Fibroblast of mammary gland (primary cell): Measurements from ENCODE around the gene FADS3.

Experiments used
- DNase-seq: peaks from one replicate; pipeline ENCODE4 v3.0.0-alpha.2; 2010; ENCODE audit warnings: low read depth
- H3K4me3 ChIP-seq: 2 replicates; pipeline ENCODE4 v1.5.1; 2011; ENCODE audit warnings: low read depth, mild to moderate bottlenecking, low read length, moderate library complexity; ENCODE audit not compliant: control insufficient read depth
- CTCF ChIP-seq: conservative IDR thresholded peaks from 2 replicates; pipeline ENCODE4 v1.5.1; 2011; ENCODE audit warnings: low read depth, low read length, inconsistent platforms; ENCODE audit not compliant: control insufficient read depth, insufficient read depth

Gene FADS3

GRCh38 chr11:61833926-61834277 is 57.4 kb downstream of the FADS3 start:
- no peak for DNase-seq
- no peak for TF ChIP-seq CTCF
- no peak overlapping the region for H3K4me3 ChIP-seq

GRCh38 chr11:61833471-61833870 is 57.9 kb downstream of the FADS3 start:
- no peak for DNase-seq
- no peak overlapping the region for H3K4me3 ChIP-seq
- TF ChIP-seq CTCF = no peak

GRCh38 chr11:61832754-61833153 is 58.6 kb downstream of the FADS3 start:
- H3K4me3 ChIP-seq = no peak overlapping the region
- TF ChIP-seq CTCF = no peak

GRCh38 chr11:61832207-61832606 is 59.1 kb downstream of the FADS3 start:
- TF ChIP-seq CTCF = no peak
- H3K4me3 ChIP-seq = no peak overlapping the region
- DNase-seq = no peak

More at GRCh38 chr11:61832754-61833153, 58.6 kb downstream of the FADS3 start:
- DNase-seq = no peak

GRCh38 chr11:61830237-61831105 is 60.9 kb downstream of the FADS3 start:
- no peak for TF ChIP-seq CTCF
- no peak for DNase-seq
- H3K4me3 ChIP-seq = peak overlapping the region; percentile 96

- TF ChIP-seq CTCF = no peak
- DNase-seq = no peak
- H3K4me3 ChIP-seq = peak overlapping the region; percentile 96
These were observed 61.5 kb downstream of the FADS3 start for GRCh38 chr11:61829806-61830205.
